DOHH2 (cell line): ENCODE data around the gene GIT1.

ENCODE experiments used
- CTCF ChIP-seq: fragments of 200-600 bp; sonication (generic); IDR thresholded peaks from one replicate; pipeline ENCODE4 v1.5.1; 2014; ENCODE audit warnings: antibody characterized with exemption, mild to moderate bottlenecking, low read depth, low read length; ENCODE audit not compliant: poor library complexity, severe bottlenecking
- EZH2phosphoT487 ChIP-seq: fragments of 200-600 bp; sonication (generic); IDR thresholded peaks from 2 replicates; pipeline ENCODE4 v1.6.1; 2017; ENCODE audit warnings: borderline replicate concordance, mild to moderate bottlenecking, antibody characterized with exemption, low read length, moderate library complexity, mixed read lengths

- TF ChIP-seq CTCF (no peak), EZH2phosphoT487 (no peak)
Measured at GRCh38 chr17:29575511-29576213, 13.8 kb downstream of the GIT1 start.
